ENCODE data around the gene KIF21B. TPM values are rescaled to one million over a fixed set of nuclear protein-coding genes. Genes with fewer than 3 reads are reported as not detected.

The KIF21B gene
- total and polyA plus RNA-seq, 4 donors: 1.3 to 7.4 (median 4.8) TPM

Small RNAs within 50 kb of the gene (small RNA-seq; reads per million reads assigned to genes)
- not detected for gene RNU6-704P (ENCODE audit: low replicate concordance)

Other genes with a start within 250 kb of the KIF21B start
- 1 to 10 TPM in 1 of 2 donors, under 1 TPM in 1; 0.49 to 1.0 TPM for gene GPR25, start 150.7 kb downstream of the KIF21B start, total RNA-seq
- gene GPR25, start 150.7 kb downstream of the KIF21B start, polyA plus RNA-seq: under 1 TPM; 0.16 to 0.78 TPM
- 10 to 100 TPM; 11.3 to 17.1 TPM for gene INAVA, start 128.8 kb downstream of the KIF21B start, total RNA-seq
- gene INAVA, start 128.8 kb downstream of the KIF21B start, polyA plus RNA-seq: 1 to 10 TPM; 5.8 to 7.4 TPM
- gene CACNA1S, start 88.7 kb upstream of the KIF21B start, total RNA-seq: under 1 TPM in 1 of 2 donors, not detected in 1; 0.20 TPM
- under 1 TPM; 0.01 to 0.02 TPM for gene CACNA1S, start 88.7 kb upstream of the KIF21B start, polyA plus RNA-seq
- gene ASCL5, start 103.5 kb upstream of the KIF21B start, total RNA-seq: under 1 TPM in 1 of 2 donors, not detected in 1; 0.25 TPM
- gene ASCL5, start 103.5 kb upstream of the KIF21B start, polyA plus RNA-seq: under 1 TPM; 0.01 to 0.14 TPM
- 10 to 100 TPM; 73.7 to 89.7 TPM for gene TMEM9, start 130.8 kb upstream of the KIF21B start, total RNA-seq
- 10 to 100 TPM; 64.8 to 81.6 TPM for gene TMEM9, start 130.8 kb upstream of the KIF21B start, polyA plus RNA-seq
- gene IGFN1, start 167.1 kb upstream of the KIF21B start, total RNA-seq: 1 to 10 TPM in 1 of 2 donors, under 1 TPM in 1; 0.97 to 2.0 TPM
- gene IGFN1, start 167.1 kb upstream of the KIF21B start, polyA plus RNA-seq: 1 to 10 TPM in 1 of 2 donors, under 1 TPM in 1; 0.25 to 3.6 TPM